Panc1 (cell line): Measurements from ENCODE around the gene CYTH2.

Source experiments
- CTCF ChIP-seq: fragments of 450-650 bp; IDR thresholded peaks from 2 replicates; pipeline ENCODE4 v1.5.1; 2017; ENCODE audit warnings: mild to moderate bottlenecking
- POLR2AphosphoS5 ChIP-seq: IDR thresholded peaks from 2 replicates; pipeline ENCODE4 v1.6.1; 2012; ENCODE audit warnings: mild to moderate bottlenecking, low read depth, low read length, moderate library complexity
- REST ChIP-seq, 2 experiments: IDR thresholded peaks; 2 replicates each; pipeline ENCODE4 v1.6.1; 2011 to 2012; ENCODE audit warnings: low read depth in 2 of 2, control low read depth in 1 of 2, low read length in 1 of 2, mild to moderate bottlenecking in 1 of 2, moderate library complexity in 1 of 2; ENCODE audit not compliant: insufficient read depth in 1 of 2
- SIN3A ChIP-seq: IDR thresholded peaks from 2 replicates; pipeline ENCODE4 v1.6.1; 2012; ENCODE audit warnings: low read depth, mild to moderate bottlenecking, low read length, moderate library complexity, borderline replicate concordance; ENCODE audit not compliant: insufficient read depth

GRCh38 chr19:48491793-48492123, 22.6 kb downstream of the CYTH2 start:
- TF ChIP-seq CTCF (no peak), POLR2AphosphoS5 (no peak), REST (IDR thresholded peaks at IDR 0.05; ENCODE audit: insufficient read depth in 1 of 2, low read depth in 2 of 2, low read length in 1 of 2) (no peak), SIN3A (no peak)
